ENCODE data around the gene REPIN1. TPM values are rescaled to one million over a fixed set of nuclear protein-coding genes. Genes with fewer than 3 reads are reported as not detected.
A peak's percentile ranks its signal among the peaks of the same experiment; 100 is the strongest.

REPIN1 gene
- total and polyA plus RNA-seq, 9 of the 15 experiments (the other 6 are each of a cell fraction or from before 2014, with no cell fraction given): 8.1 to 283 (median 94.3) TPM

- BruUV-seq (replicated peaks): no TSS peak
- H3K27ac ChIP-seq (ENCODE audit: extremely low read depth, low read depth, low read length): no peak overlapping the region
- DNase-seq (ENCODE audit: extremely low read depth in 1 of 4, low spot score in 3 of 4) (no peak), FAIRE-seq (no peak), ATAC-seq (no peak)
- POLR2A ChIA-PET: interaction anchor here (0.7 to 2.1 kb wide), 7 partner anchors 8 to 617 kb away, joined by 4 to 30 read pairs (median 6); partner anchors contain the start of gene REPIN1
- peaks cover 29% of the 10 kb centered on the region; the same call in 2 of the 3 replicates for H3K36me3 ChIP-seq (ENCODE audit: control insufficient read depth, insufficient read depth, low read length)
- 49% methylated on average over 4 of the region's 4 CpGs for WGBS (ENCODE audit: insufficient coverage, low coverage, missing lambda C conversion rate)
- peaks cover 44 to 57% of the 10 kb centered on the region in 2 experiments for H3K4me1 ChIP-seq (replicated peaks in 1 of 2; ENCODE audit: control insufficient read depth in 2 of 2, insufficient read depth in 2 of 2, low read length in 2 of 2)
- in situ Hi-C loops (cut with MboI): no loop called here
- CTCF ChIA-PET (ENCODE audit: low intra/inter-chr PET ratio): no interaction called here
- H3K4me2 ChIP-seq (ENCODE audit: insufficient read depth, low read length): no peak overlapping the region
- no peaks in the 10 kb centered on the region for H3K9me3 ChIP-seq (replicated peaks; ENCODE audit: control insufficient read depth, insufficient read depth, low read depth, low read length)
- H4K20me1 ChIP-seq (replicated peaks; ENCODE audit: control insufficient read depth, insufficient read depth, low read length): peaks cover 12% of the 10 kb centered on the region
- H3K79me2 ChIP-seq (ENCODE audit: control insufficient read depth, insufficient read depth, low read length): peaks cover 61% of the 10 kb centered on the region
- no peak overlapping the region for H3K4me3 ChIP-seq
- H2AFZ ChIP-seq (ENCODE audit: low read depth, low read length): no peak overlapping the region
- peaks cover 5% of the 10 kb centered on the region for H3K9me1 ChIP-seq (ENCODE audit: control insufficient read depth, insufficient read depth, low read length)
- intact Hi-C loops (cut with micrococcal nuclease): loop anchor here (2.0 kb wide), 3 partner anchors 21 to 663 kb away; a partner anchor contains a TSS
- H3K27me3 ChIP-seq (ENCODE audit: control insufficient read depth in 2 of 2, insufficient read depth in 2 of 2, low read length in 2 of 2): no peaks in the 10 kb centered on the region
- H3K9ac ChIP-seq (ENCODE audit: insufficient read depth in 1 of 2, low read depth in 2 of 2, low read length in 2 of 2): no peak overlapping the region
- TF ChIP-seq CHD7 (IDR thresholded peaks at IDR 0.05; ENCODE audit: low read depth, low read length) (peak; percentile 23), NR4A1 (CRISPR knock-in tag; IDR thresholded peaks at IDR 0.05) (no peak), NR4A1 (tag; IDR thresholded peaks at IDR 0.05) (no peak)
Observed at GRCh38 chr7:150377635-150378034, 9.0 kb downstream of the REPIN1 start.

All from K562 (cell line).